Chondrocyte (in vitro differentiated cells): Measurements from ENCODE around the gene HSD11B2. TPM values are rescaled to one million over a fixed set of nuclear protein-coding genes. Genes with fewer than 3 reads are reported as not detected.

ENCODE experiments used
- DNase-seq: peaks from one replicate; pipeline ENCODE4 v3.0.0; 2021; ENCODE audit warnings: mixed read lengths, low spot score
- H3K27ac Mint-ChIP-seq: one replicate; pipeline ENCODE4 v1.8.0; 2021; ENCODE audit warnings: mild to moderate bottlenecking, moderate library complexity, mixed read lengths; ENCODE audit not compliant: unreplicated experiment
- H3K27me3 Mint-ChIP-seq: 2 replicates; pipeline ENCODE4 v1.8.0; 2021; ENCODE audit warnings: low read depth, mixed read lengths
- H3K36me3 Mint-ChIP-seq: 2 replicates; pipeline ENCODE4 v1.8.0; 2021; ENCODE audit warnings: low read depth, mixed read lengths
- H3K4me1 Mint-ChIP-seq: 2 replicates; pipeline ENCODE4 v1.8.0; 2021; ENCODE audit warnings: low read depth, mild to moderate bottlenecking, mixed read lengths
- H3K4me3 Mint-ChIP-seq: one replicate; pipeline ENCODE4 v1.8.0; 2021; ENCODE audit warnings: mild to moderate bottlenecking, moderate library complexity, mixed read lengths; ENCODE audit not compliant: unreplicated experiment
- H3K9me3 Mint-ChIP-seq: 2 replicates; pipeline ENCODE4 v1.8.0; 2021; ENCODE audit warnings: low read depth, mixed read lengths
- CTCF ChIP-seq: fragments of 200-600 bp; sonication (generic); IDR thresholded peaks from 2 replicates; pipeline ENCODE4 v1.5.0; 2021; ENCODE audit warnings: antibody characterized with exemption, mild to moderate bottlenecking, moderate library complexity
- total RNA-seq: library from RNA; stranded (reverse); gene quantifications from 3 replicates; pipeline ENCODE4 v1.2.1, GENCODE V29; 2021

Gene HSD11B2
- total RNA-seq, 1 donor from 2014 or later, result 0.20 TPM

GRCh38 chr16:67430504-67430976 lies 381 bp upstream of the HSD11B2 start:
- Mint-ChIP-seq H3K4me1 (peaks cover 11% of the 10 kb centered on the region), H3K9me3 (no peaks in the 10 kb centered on the region), H3K4me3 (peak overlapping the region; percentile 65), H3K36me3 (no peaks in the 10 kb centered on the region), H3K27me3 (peaks cover 13% of the 10 kb centered on the region), H3K27ac (no peak overlapping the region)
- no peak for DNase-seq
- TF ChIP-seq CTCF, result peak; percentile 9

GRCh38 chr16:67431775-67432505 lies 1.0 kb downstream of the HSD11B2 start:
- no peaks in the 10 kb centered on the region for H3K9me3 Mint-ChIP-seq
- DNase-seq, result no peak
- H3K4me3 Mint-ChIP-seq, result peak overlapping the region; percentile 58
- H3K27ac Mint-ChIP-seq, result no peak overlapping the region
- H3K4me1 Mint-ChIP-seq, result peaks cover 11% of the 10 kb centered on the region
- peaks cover 11% of the 10 kb centered on the region for H3K27me3 Mint-ChIP-seq
- TF ChIP-seq CTCF, result no peak
- peaks cover 1% of the 10 kb centered on the region for H3K36me3 Mint-ChIP-seq

- Mint-ChIP-seq H3K27ac (no peak overlapping the region), H3K4me1 (peaks cover 11% of the 10 kb centered on the region), H3K27me3 (peaks cover 11% of the 10 kb centered on the region), H3K9me3 (no peaks in the 10 kb centered on the region), H3K36me3 (peaks cover 4% of the 10 kb centered on the region), H3K4me3 (no peak overlapping the region)
- no peak for DNase-seq
- TF ChIP-seq CTCF, result no peak
Measured at GRCh38 chr16:67432506-67432890, 1.6 kb downstream of the HSD11B2 start.

GRCh38 chr16:67433131-67433719 lies 2.3 kb downstream of the HSD11B2 start:
- Mint-ChIP-seq H3K27ac (no peak overlapping the region), H3K36me3 (peaks cover 5% of the 10 kb centered on the region), H3K27me3 (peaks cover 11% of the 10 kb centered on the region), H3K9me3 (no peaks in the 10 kb centered on the region), H3K4me1 (peaks cover 11% of the 10 kb centered on the region), H3K4me3 (no peak overlapping the region)
- TF ChIP-seq CTCF, result no peak
- DNase-seq, result no peak

GRCh38 chr16:67435758-67436164 lies 4.8 kb downstream of the HSD11B2 start:
- peaks cover 13% of the 10 kb centered on the region for H3K36me3 Mint-ChIP-seq
- H3K27ac Mint-ChIP-seq, result no peak overlapping the region
- DNase-seq, result peak; percentile 73
- TF ChIP-seq CTCF, result no peak
- H3K9me3 Mint-ChIP-seq, result no peaks in the 10 kb centered on the region
- H3K4me3 Mint-ChIP-seq, result no peak overlapping the region
- H3K4me1 Mint-ChIP-seq, result peaks cover 6% of the 10 kb centered on the region
- no peaks in the 10 kb centered on the region for H3K27me3 Mint-ChIP-seq
